ENCODE measurements around the gene ANKRD9.

DNA sequence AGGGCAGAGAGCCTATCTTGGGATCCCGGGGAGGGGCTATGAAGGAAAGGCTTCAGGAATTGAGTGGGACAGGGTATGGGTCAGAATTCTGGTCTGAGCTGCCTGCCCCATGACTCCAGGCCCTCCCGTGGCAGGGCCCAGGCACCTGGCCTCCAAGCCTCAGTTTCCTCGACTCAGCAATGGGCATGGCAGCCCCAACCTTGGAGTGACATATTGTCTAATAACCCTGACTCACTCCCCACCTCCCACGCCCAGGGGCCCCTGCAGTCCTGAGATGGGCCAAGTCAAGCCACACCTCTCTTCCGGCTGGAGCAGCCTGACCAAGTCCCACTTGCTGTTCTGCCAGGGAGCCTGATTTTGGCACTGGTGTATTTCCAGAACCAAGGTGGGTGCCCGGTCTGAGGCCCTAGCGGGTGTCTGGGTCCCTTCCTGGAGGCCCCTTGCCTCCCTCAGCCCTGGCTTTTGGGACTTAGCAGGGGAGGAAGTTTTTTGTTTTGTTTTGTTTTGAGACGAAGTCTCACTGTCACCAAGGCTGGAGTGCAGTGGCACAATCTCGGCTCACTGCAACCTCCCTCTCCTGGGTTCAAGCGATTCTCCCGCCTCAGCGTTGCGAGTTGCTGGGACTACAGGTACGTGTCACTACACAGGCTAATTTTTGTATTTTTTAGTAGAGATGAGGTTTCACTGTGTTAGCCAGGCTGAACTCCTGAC is 42.6 kb upstream of the ANKRD9 start:
- TF ChIP-seq NBN (IDR thresholded peaks at IDR 0.05) (no peak), CREB1 (IDR thresholded peaks at IDR 0.05; ENCODE audit: low read depth) (no peak), RAD21 (IDR thresholded peaks at IDR 0.05; ENCODE audit: insufficient read depth, low read depth, low read length) (no peak), EP300 (IDR thresholded peaks at IDR 0.05; ENCODE audit: borderline replicate concordance in 1 of 2, control insufficient read depth in 1 of 2, low read depth in 2 of 2, low read length in 2 of 2) (no peak)
- TF ChIP-seq, protein P1, sequence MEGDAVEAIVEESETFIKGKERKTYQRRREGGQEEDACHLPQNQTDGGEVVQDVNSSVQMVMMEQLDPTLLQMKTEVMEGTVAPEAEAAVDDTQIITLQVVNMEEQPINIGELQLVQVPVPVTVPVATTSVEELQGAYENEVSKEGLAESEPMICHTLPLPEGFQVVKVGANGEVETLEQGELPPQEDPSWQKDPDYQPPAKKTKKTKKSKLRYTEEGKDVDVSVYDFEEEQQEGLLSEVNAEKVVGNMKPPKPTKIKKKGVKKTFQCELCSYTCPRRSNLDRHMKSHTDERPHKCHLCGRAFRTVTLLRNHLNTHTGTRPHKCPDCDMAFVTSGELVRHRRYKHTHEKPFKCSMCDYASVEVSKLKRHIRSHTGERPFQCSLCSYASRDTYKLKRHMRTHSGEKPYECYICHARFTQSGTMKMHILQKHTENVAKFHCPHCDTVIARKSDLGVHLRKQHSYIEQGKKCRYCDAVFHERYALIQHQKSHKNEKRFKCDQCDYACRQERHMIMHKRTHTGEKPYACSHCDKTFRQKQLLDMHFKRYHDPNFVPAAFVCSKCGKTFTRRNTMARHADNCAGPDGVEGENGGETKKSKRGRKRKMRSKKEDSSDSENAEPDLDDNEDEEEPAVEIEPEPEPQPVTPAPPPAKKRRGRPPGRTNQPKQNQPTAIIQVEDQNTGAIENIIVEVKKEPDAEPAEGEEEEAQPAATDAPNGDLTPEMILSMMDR (IDR thresholded peaks at IDR 0.05 in 2 of 3, conservative IDR thresholded peaks at IDR 0.05 in 1 of 3; ENCODE audit: control insufficient read depth in 2 of 3, extremely low read depth in 1 of 3, insufficient read depth in 1 of 3, low read depth in 3 of 3, low read length in 3 of 3), result no peak
- TF ChIP-seq, protein P2, sequence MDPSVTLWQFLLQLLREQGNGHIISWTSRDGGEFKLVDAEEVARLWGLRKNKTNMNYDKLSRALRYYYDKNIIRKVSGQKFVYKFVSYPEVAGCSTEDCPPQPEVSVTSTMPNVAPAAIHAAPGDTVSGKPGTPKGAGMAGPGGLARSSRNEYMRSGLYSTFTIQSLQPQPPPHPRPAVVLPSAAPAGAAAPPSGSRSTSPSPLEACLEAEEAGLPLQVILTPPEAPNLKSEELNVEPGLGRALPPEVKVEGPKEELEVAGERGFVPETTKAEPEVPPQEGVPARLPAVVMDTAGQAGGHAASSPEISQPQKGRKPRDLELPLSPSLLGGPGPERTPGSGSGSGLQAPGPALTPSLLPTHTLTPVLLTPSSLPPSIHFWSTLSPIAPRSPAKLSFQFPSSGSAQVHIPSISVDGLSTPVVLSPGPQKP (IDR thresholded peaks at IDR 0.05; ENCODE audit: low read depth, low read length), result no peak
- TF ChIP-seq, protein P3, sequence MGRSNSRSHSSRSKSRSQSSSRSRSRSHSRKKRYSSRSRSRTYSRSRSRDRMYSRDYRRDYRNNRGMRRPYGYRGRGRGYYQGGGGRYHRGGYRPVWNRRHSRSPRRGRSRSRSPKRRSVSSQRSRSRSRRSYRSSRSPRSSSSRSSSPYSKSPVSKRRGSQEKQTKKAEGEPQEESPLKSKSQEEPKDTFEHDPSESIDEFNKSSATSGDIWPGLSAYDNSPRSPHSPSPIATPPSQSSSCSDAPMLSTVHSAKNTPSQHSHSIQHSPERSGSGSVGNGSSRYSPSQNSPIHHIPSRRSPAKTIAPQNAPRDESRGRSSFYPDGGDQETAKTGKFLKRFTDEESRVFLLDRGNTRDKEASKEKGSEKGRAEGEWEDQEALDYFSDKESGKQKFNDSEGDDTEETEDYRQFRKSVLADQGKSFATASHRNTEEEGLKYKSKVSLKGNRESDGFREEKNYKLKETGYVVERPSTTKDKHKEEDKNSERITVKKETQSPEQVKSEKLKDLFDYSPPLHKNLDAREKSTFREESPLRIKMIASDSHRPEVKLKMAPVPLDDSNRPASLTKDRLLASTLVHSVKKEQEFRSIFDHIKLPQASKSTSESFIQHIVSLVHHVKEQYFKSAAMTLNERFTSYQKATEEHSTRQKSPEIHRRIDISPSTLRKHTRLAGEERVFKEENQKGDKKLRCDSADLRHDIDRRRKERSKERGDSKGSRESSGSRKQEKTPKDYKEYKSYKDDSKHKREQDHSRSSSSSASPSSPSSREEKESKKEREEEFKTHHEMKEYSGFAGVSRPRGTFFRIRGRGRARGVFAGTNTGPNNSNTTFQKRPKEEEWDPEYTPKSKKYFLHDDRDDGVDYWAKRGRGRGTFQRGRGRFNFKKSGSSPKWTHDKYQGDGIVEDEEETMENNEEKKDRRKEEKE (IDR thresholded peaks at IDR 0.05), result no peak

Data from GM12878 (cell line).